IMR-90 (cell line): Measurements from ENCODE around the gene NPTX2. TPM values are rescaled to one million over a fixed set of nuclear protein-coding genes. Genes with fewer than 3 reads are reported as not detected.

ENCODE experiments used
- ATAC-seq: fragments of 200-7000 bp; cut with Tn5 transposase; 2 replicates; pipeline ENCODE4 v1.9.1; 2020; ENCODE audit warnings: low read depth, mild to moderate bottlenecking, moderate library complexity
- BruUV-seq: library from RNA; stranded (reverse); fragments of 400-500 nt; replicated peaks from 2 replicates; lab custom pipeline; 2021; lab: Mats Ljungman, UMichigan
- CTCF ChIA-PET: fragments of 300-600 bp; formaldehyde crosslinking; extraction: SDS; loops from one replicate; lab custom pipeline; 2021; ENCODE audit warnings: antibody characterized with exemption; lab: Yijun Ruan, JAX
- POLR2A ChIA-PET: fragments of 300-600 bp; sonication (Branson Sonifier 250); formaldehyde crosslinking; loops from one replicate; lab custom pipeline; 2022; ENCODE audit warnings: antibody characterized with exemption; ENCODE audit not compliant: unreplicated experiment; lab: Charles Lee
- DNase-seq: peaks from one replicate; pipeline ENCODE4 v3.0.0; 2013
- H2AFZ ChIP-seq: replicated peaks from 2 replicates; pipeline ENCODE3; 2013; ENCODE audit warnings: low read length, mild to moderate bottlenecking; ENCODE audit not compliant: poor library complexity
- H2AK5ac ChIP-seq: 2 replicates; pipeline ENCODE4 v1.6.1; 2013; ENCODE audit warnings: low read depth, low read length, inconsistent platforms
- H2AK9ac ChIP-seq: replicated peaks from 2 replicates; pipeline ENCODE3; 2013; ENCODE audit warnings: mild to moderate bottlenecking, low read depth, low read length, moderate library complexity; ENCODE audit not compliant: poor library complexity
- H2BK120ac ChIP-seq: 2 replicates; pipeline ENCODE4 v1.6.1; 2013; ENCODE audit warnings: low read depth, low read length, inconsistent platforms
- H2BK15ac ChIP-seq: 3 replicates; pipeline ENCODE4 v1.6.1; 2013; ENCODE audit warnings: low read depth, low read length, inconsistent platforms
- H2BK20ac ChIP-seq: 2 replicates; pipeline ENCODE4 v1.6.1; 2013; ENCODE audit warnings: low read depth, mild to moderate bottlenecking, inconsistent platforms, low read length, moderate library complexity
- H2BK5ac ChIP-seq: 2 replicates; pipeline ENCODE4 v1.6.1; 2013; ENCODE audit warnings: mild to moderate bottlenecking, low read depth, low read length, inconsistent platforms; ENCODE audit not compliant: poor library complexity, severe bottlenecking
- H3K14ac ChIP-seq: replicated peaks from 2 replicates; pipeline ENCODE4 v1.6.1; 2013; ENCODE audit warnings: low read depth, low read length, inconsistent platforms
- H3K18ac ChIP-seq: 2 replicates; pipeline ENCODE4 v1.6.1; 2013; ENCODE audit warnings: low read depth, low read length, control low read depth
- H3K23ac ChIP-seq: 2 replicates; pipeline ENCODE4 v1.6.1; 2013; ENCODE audit warnings: low read depth, low read length, inconsistent platforms
- H3K27ac ChIP-seq: 2 replicates; pipeline ENCODE4 v1.5.1; 2013; ENCODE audit warnings: mild to moderate bottlenecking, control low read depth, low read length; ENCODE audit not compliant: insufficient read depth
- H3K27me3 ChIP-seq: 2 replicates; pipeline ENCODE4 v1.6.1; 2013; ENCODE audit warnings: low read length; ENCODE audit not compliant: control insufficient read depth, insufficient read depth
- H3K36me3 ChIP-seq: 2 replicates; pipeline ENCODE4 v1.6.1; 2013; ENCODE audit warnings: low read length, mixed read lengths; ENCODE audit not compliant: control insufficient read depth, insufficient read depth
- H3K4ac ChIP-seq: 2 replicates; pipeline ENCODE4 v1.6.1; 2013; ENCODE audit warnings: low read depth, low read length, inconsistent platforms
- H3K4me1 ChIP-seq: 2 replicates; pipeline ENCODE4 v1.6.1; 2013; ENCODE audit warnings: low read length, mixed read lengths; ENCODE audit not compliant: control insufficient read depth, insufficient read depth
- H3K4me2 ChIP-seq: 2 replicates; pipeline ENCODE4 v1.6.1; 2013; ENCODE audit warnings: low read depth, mild to moderate bottlenecking, control low read depth, low read length, moderate library complexity
- H3K4me3 ChIP-seq: 2 replicates; pipeline ENCODE4 v1.5.1; 2013; ENCODE audit warnings: low read depth, mild to moderate bottlenecking, control low read depth, low read length, moderate library complexity; ENCODE audit not compliant: insufficient read depth
- H3K56ac ChIP-seq: 2 replicates; pipeline ENCODE4 v1.6.1; 2013; ENCODE audit warnings: low read length, inconsistent platforms; ENCODE audit not compliant: insufficient read depth; ENCODE audit errors: extremely low read depth
- H3K79me1 ChIP-seq, 2 experiments: 2 replicates each; pipeline ENCODE4 v1.6.1; 2013; ENCODE audit warnings: low read length in 2 of 2, inconsistent platforms in 1 of 2, low read depth in 1 of 2
- H3K9ac ChIP-seq: 2 replicates; pipeline ENCODE4 v1.6.1; 2013; ENCODE audit warnings: low read depth, low read length, control low read depth
- H3K9me1 ChIP-seq: 2 replicates; pipeline ENCODE4 v1.6.1; 2013; ENCODE audit warnings: low read length, inconsistent platforms; ENCODE audit not compliant: insufficient read depth
- H3K9me3 ChIP-seq: 2 replicates; pipeline ENCODE4 v1.6.1; 2013; ENCODE audit warnings: low read length; ENCODE audit not compliant: control insufficient read depth, insufficient read depth
- H4K20me1 ChIP-seq: 2 replicates; pipeline ENCODE4 v1.6.1; 2013; ENCODE audit warnings: low read length, inconsistent platforms; ENCODE audit not compliant: insufficient read depth
- H4K5ac ChIP-seq: 2 replicates; pipeline ENCODE4 v1.6.1; 2013; ENCODE audit warnings: mild to moderate bottlenecking, low read depth, low read length, control low read depth
- H4K8ac ChIP-seq, 2 experiments: 2 replicates each; pipeline ENCODE4 v1.6.1; 2013; ENCODE audit warnings: low read depth in 2 of 2, low read length in 2 of 2, control low read depth in 1 of 2, inconsistent platforms in 1 of 2
- H4K91ac ChIP-seq: 2 replicates; pipeline ENCODE4 v1.6.1; 2013; ENCODE audit warnings: low read depth, low read length, inconsistent platforms; ENCODE audit not compliant: insufficient read depth
- BHLHE40 ChIP-seq: fragments of 150-350 bp; IDR thresholded peaks from 2 replicates; pipeline ENCODE4 v1.6.1; 2016; ENCODE audit warnings: mild to moderate bottlenecking, low read depth, low read length
- CEBPB ChIP-seq: IDR thresholded peaks from 2 replicates; pipeline ENCODE4 v1.6.1; 2012; ENCODE audit warnings: low read depth, low read length, improper control_type of control experiment
- CHD1 ChIP-seq: IDR thresholded peaks from 2 replicates; pipeline ENCODE4 v1.6.1; 2012; ENCODE audit warnings: low read depth, low read length, improper control_type of control experiment
- CTCF ChIP-seq: conservative IDR thresholded peaks from 2 replicates; pipeline ENCODE4 v1.5.1; 2012; ENCODE audit warnings: mild to moderate bottlenecking, low read depth, low read length, improper control_type of control experiment
- ELK1 ChIP-seq: fragments of 150-350 bp; IDR thresholded peaks from 2 replicates; pipeline ENCODE4 v1.6.1; 2016; ENCODE audit warnings: low read depth, mild to moderate bottlenecking, low read length, moderate library complexity, borderline replicate concordance
- FOS ChIP-seq: fragments of 150-350 bp; IDR thresholded peaks from 2 replicates; pipeline ENCODE4 v1.6.1; 2016; ENCODE audit warnings: low read depth, low read length
- MAFK ChIP-seq: IDR thresholded peaks from 2 replicates; pipeline ENCODE4 v1.6.1; 2012; ENCODE audit warnings: low read depth, low read length, improper control_type of control experiment
- MAZ ChIP-seq: IDR thresholded peaks from 2 replicates; pipeline ENCODE4 v1.6.1; 2012; ENCODE audit warnings: low read depth, mild to moderate bottlenecking, low read length, improper control_type of control experiment, moderate library complexity, borderline replicate concordance
- MXI1 ChIP-seq: IDR thresholded peaks from 2 replicates; pipeline ENCODE4 v1.6.1; 2012; ENCODE audit warnings: low read depth, mild to moderate bottlenecking, low read length, moderate library complexity, borderline replicate concordance
- NFE2L2 ChIP-seq: fragments of 150-350 bp; IDR thresholded peaks from 2 replicates; pipeline ENCODE4 v1.6.1; 2016; ENCODE audit warnings: low read depth, mild to moderate bottlenecking, low read length
- POLR2A ChIP-seq: IDR thresholded peaks from 2 replicates; pipeline ENCODE4 v1.6.1; 2012; ENCODE audit warnings: mild to moderate bottlenecking, low read depth, low read length
- RAD21 ChIP-seq: IDR thresholded peaks from 2 replicates; pipeline ENCODE4 v1.6.1; 2012; ENCODE audit warnings: low read length, improper control_type of control experiment
- RCOR1 ChIP-seq: IDR thresholded peaks from 2 replicates; pipeline ENCODE4 v1.6.1; 2012; ENCODE audit warnings: mild to moderate bottlenecking, low read length, improper control_type of control experiment; ENCODE audit not compliant: insufficient replicate concordance
- RFX5 ChIP-seq: IDR thresholded peaks from 2 replicates; pipeline ENCODE4 v1.8.0; 2012; ENCODE audit warnings: low read depth, mild to moderate bottlenecking, low read length, moderate library complexity
- SMC3 ChIP-seq: fragments of 150-350 bp; IDR thresholded peaks from 2 replicates; pipeline ENCODE4 v1.6.1; 2016; ENCODE audit warnings: low read depth, mild to moderate bottlenecking, antibody characterized with exemption, low read length, moderate library complexity
- USF2 ChIP-seq: fragments of 150-350 bp; IDR thresholded peaks from 2 replicates; pipeline ENCODE4 v1.6.1; 2017; ENCODE audit warnings: mild to moderate bottlenecking, antibody characterized with exemption, low read length, low read depth
- WGBS, 2 experiments: methylation state at CpG; one replicate each; pipeline versions ENCODE4 v1.1.5 to v1.1.7; 2013; ENCODE audit warnings: missing lambda C conversion rate in 2 of 2; ENCODE audit not compliant: insufficient read length in 1 of 2; ENCODE audit errors: extremely low coverage in 2 of 2; 5-methylcytosine and 5-hydroxymethylcytosine counted together
- dilution Hi-C: fragments of 300-500 bp; cut with HindIII; formaldehyde crosslinking; loops from one replicate; pipeline ENCODE4 v1.14.3; 2018; ENCODE audit warnings: low sequenced_read_pairs; ENCODE audit not compliant: unreplicated experiment
- in situ Hi-C: fragments of 300-500 bp; cut with MboI; formaldehyde crosslinking; loops from 3 replicates; pipeline ENCODE4 v1.14.3; 2019; ENCODE audit warnings: low sequenced_read_pairs, inconsistent platforms, mixed read lengths
- intact Hi-C: fragments of 100-400 bp; cut with micrococcal nuclease; formaldehyde crosslinking; loops from 2 replicates; pipeline ENCODE4 v1.10.0; 2022
- polyA plus RNA-seq, 3 experiments: library from polyadenylated mRNA; depleted of rRNA; stranded (reverse); fragments of >200 nt; gene quantifications; 2 replicates each; pipeline ENCODE4 v1.2.3, GENCODE V29; 2012; ENCODE audit warnings: low replicate concordance in 1 of 3
- total RNA-seq: library from RNA; depleted of rRNA; stranded (reverse); fragments of >200 nt; gene quantifications from 2 replicates; pipeline ENCODE4 v1.2.3, GENCODE V29; 2012

The NPTX2 gene
- total and polyA plus RNA-seq, 2 of the 4 experiments (the other 2 are of a cell fraction), result under 0.01 to 0.03 TPM

- H3K4me1 ChIP-seq, result no peaks in the 10 kb centered on the region
- TF ChIP-seq CTCF (no peak), SMC3 (no peak), MXI1 (no peak), BHLHE40 (no peak), FOS (no peak), RAD21 (no peak), MAFK (no peak), ELK1 (no peak), MAZ (no peak), CEBPB (no peak), CHD1 (no peak), RCOR1 (no peak), USF2 (no peak), NFE2L2 (no peak), RFX5 (no peak), POLR2A (no peak)
- no peaks in the 10 kb centered on the region for H3K79me1 ChIP-seq
- ChIA-PET CTCF (no interaction called here), POLR2A (no interaction called here)
- peaks cover 24% of the 10 kb centered on the region for H3K9me3 ChIP-seq
- H3K4me2 ChIP-seq, result no peak overlapping the region
- H3K56ac ChIP-seq, result no peak overlapping the region
- no peak overlapping the region for H4K5ac ChIP-seq
- H2AFZ ChIP-seq, result no peak overlapping the region
- H2BK15ac ChIP-seq, result no peak overlapping the region
- BruUV-seq, result no TSS peak
- DNase-seq, result no peak
- H2AK9ac ChIP-seq, result no peak overlapping the region
- intact Hi-C loops, result no loop called here
- H2BK20ac ChIP-seq, result no peak overlapping the region
- no peak overlapping the region for H4K91ac ChIP-seq
- H3K4ac ChIP-seq, result no peak overlapping the region
- H3K14ac ChIP-seq, result no peak overlapping the region
- H4K8ac ChIP-seq, result no peak overlapping the region
- no peak overlapping the region for H3K18ac ChIP-seq
- in situ Hi-C loops, result no loop called here
- H4K20me1 ChIP-seq, result no peaks in the 10 kb centered on the region
- ATAC-seq, result no peak
- dilution Hi-C loops, result no loop called here
- no CpG with 5 or more reads among the region's 3 CpGs for WGBS, 2 experiments
- H3K27ac ChIP-seq, result no peak overlapping the region
- H3K23ac ChIP-seq, result no peak overlapping the region
- no peaks in the 10 kb centered on the region for H3K27me3 ChIP-seq
- no peak overlapping the region for H2BK120ac ChIP-seq
- H2BK5ac ChIP-seq, result no peak overlapping the region
- H3K36me3 ChIP-seq, result no peaks in the 10 kb centered on the region
- no peaks in the 10 kb centered on the region for H3K9me1 ChIP-seq
- no peak overlapping the region for H2AK5ac ChIP-seq
- H3K4me3 ChIP-seq, result no peak overlapping the region
- no peak overlapping the region for H3K9ac ChIP-seq
Observed at GRCh38 chr7:98654524-98655272, 37.6 kb downstream of the NPTX2 start.
